SKM-1 treated with dmso at 0.1 percent for 144 hours (cell line): Measurements from ENCODE around the gene PLAA.

Experiments
- DNase-seq: peaks from one replicate; lab custom pipeline; 2025; ENCODE audit not compliant: unreplicated experiment; lab: John Stamatoyannopoulos, UW

Gene PLAA

GRCh38 chr9:26946753-26947727 lies at the start of gene PLAA:
TSS of gene PLAA (minus strand) at chr9:26947242. CDS start at chr9:26947045, 197 bp downstream.
- DNase-seq: peak; percentile 85

- DNase-seq: no peak
Observed at GRCh38 chr9:26995810-26996209, 48.8 kb upstream of the PLAA start.

GRCh38 chr9:26983340-26983739 lies 36.3 kb upstream of the PLAA start:
- no peak for DNase-seq

- peak; percentile 7 for DNase-seq
Observed at GRCh38 chr9:26975728-26976707, 29.0 kb upstream of the PLAA start.

- DNase-seq: no peak
Observed at GRCh38 chr9:26974927-26975326, 27.9 kb upstream of the PLAA start.

GRCh38 chr9:26973989-26974388 lies 26.9 kb upstream of the PLAA start:
- no peak for DNase-seq

- DNase-seq: no peak
Observed at GRCh38 chr9:26971721-26972120, 24.7 kb upstream of the PLAA start.

GRCh38 chr9:26956860-26957233 lies 9.8 kb upstream of the PLAA start:
- DNase-seq: no peak

- DNase-seq: peak; percentile 95
Observed at GRCh38 chr9:26955921-26956859, 9.1 kb upstream of the PLAA start, which contains the start of gene IFT74. TSS of gene IFT74 (plus strand) at chr9:26956412. CDS start at chr9:26961968, 5,556 bp downstream.

- peak; percentile 40 for DNase-seq
Observed at GRCh38 chr9:26955222-26955903, 8.3 kb upstream of the PLAA start.

GRCh38 chr9:26954050-26954508 lies 7.0 kb upstream of the PLAA start:
- peak; percentile 12 for DNase-seq

GRCh38 chr9:26951794-26952193 lies 4.8 kb upstream of the PLAA start:
- DNase-seq: no peak

- no peak for DNase-seq
Observed at GRCh38 chr9:26950521-26950920, 3.5 kb upstream of the PLAA start.

GRCh38 chr9:26949637-26950069 lies 2.6 kb upstream of the PLAA start:
- no peak for DNase-seq

GRCh38 chr9:26947736-26948135 lies 694 bp upstream of the PLAA start:
- no peak for DNase-seq

- no peak for DNase-seq
Observed at GRCh38 chr9:26945591-26945990, 1.5 kb downstream of the PLAA start.

GRCh38 chr9:26940779-26941178 lies 6.3 kb downstream of the PLAA start:
- DNase-seq: no peak

GRCh38 chr9:26939955-26940711 lies 6.9 kb downstream of the PLAA start:
- no peak for DNase-seq
